Activated gamma-delta T cell treated with Interleukin-2 at 50 U/mL for 16 hours (primary cell): Measurements from ENCODE around the gene ZNF81.
"Not testable (repeated sequence)": the region's sequence is repeated elsewhere in the genome, so short reads cannot be mapped to it uniquely, and the experiment has no call there.

Source experiments
- DNase-seq: peaks from one replicate; pipeline ENCODE4 v3.0.0-alpha.2; 2020

ZNF81 gene

GRCh38 chrX:47846040-47846439 is 9.3 kb downstream of the ZNF81 start:
- DNase-seq: no peak

DNA sequence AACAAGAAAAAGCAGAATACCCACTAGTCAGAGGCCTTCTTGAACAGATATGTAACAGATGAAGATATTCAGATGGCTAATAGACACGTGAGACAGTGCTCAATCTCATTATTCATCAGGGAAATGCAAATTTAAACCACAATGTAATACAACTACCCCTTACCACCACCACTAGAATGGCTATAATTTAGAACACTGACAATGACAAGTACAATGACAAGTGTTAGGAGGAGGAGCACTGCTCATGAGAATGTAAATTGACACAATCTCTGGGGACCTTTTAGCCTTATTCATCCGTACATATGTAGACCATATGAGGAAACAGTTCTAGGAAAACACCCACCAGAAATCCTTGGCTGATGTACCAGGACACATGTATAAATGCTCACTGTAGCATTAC is 13.1 kb downstream of the ZNF81 start:
- DNase-seq: no peak

DNA sequence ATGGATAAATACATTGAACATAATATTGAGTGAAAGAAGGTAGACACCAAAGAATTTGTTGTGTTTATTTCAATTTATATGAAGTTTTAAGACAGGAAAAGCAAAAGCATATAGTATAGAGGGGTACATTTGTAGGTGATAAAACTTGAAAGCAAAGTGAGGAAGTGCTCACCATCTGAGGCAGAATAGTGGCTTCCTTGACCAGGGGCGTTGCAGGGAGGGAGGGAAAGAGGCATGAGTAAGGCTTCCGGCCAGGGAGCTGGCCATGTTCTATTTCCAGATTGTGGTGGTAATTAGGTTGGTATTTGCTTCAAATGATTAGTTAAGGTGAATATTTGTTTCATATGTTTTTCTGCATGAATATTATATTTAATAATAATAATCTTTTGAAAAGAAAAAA is 13.7 kb downstream of the ZNF81 start:
- DNase-seq: not testable (repeated sequence)

GRCh38 chrX:47850901-47851300 is 14.2 kb downstream of the ZNF81 start:
- DNase-seq: no peak

- no peak for DNase-seq
Measured at GRCh38 chrX:47854474-47854873, 17.8 kb downstream of the ZNF81 start.

GRCh38 chrX:47859686-47860085 is 23.0 kb downstream of the ZNF81 start:
- DNase-seq: no peak

DNA sequence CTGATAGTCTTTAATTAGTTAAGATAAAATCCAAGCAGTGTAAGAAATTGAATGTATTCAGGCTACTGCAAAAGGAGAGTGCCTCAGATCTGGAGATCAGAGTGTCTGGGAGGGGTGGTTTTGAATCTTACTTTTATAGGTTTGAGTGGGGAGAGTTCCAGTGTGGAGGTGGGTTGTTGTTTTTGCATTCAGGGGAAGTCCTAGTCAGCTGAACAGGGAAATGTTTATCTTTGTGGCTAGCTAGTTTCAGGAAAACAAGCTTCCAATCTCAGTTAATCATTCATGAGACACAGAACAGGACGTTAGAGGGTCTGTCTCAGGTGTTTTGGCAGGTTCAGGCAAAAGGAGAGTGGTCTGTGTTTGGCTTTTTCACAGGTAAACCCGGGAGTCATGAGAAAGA is 26.0 kb downstream of the ZNF81 start:
- no peak for DNase-seq

DNA sequence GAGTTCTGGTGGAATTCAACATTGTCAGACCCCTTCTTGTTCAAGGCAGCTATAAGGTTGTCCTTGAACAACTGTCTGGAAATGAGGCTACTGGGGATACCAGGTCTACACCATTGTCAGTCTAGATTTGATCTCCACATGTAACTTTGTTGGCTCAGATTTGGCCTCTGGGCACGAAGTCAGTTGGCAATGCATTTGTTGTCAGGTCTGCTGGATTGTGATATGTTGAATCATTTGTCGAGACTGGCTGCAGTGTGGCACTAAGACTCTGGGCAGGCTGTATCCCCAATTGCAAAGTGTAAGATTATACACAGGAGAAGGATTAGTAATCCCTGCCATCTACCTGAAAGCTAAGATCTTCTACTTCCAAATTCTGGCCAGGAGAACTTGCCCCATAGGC is 26.5 kb downstream of the ZNF81 start:
- no peak for DNase-seq

GRCh38 chrX:47864300-47864699 is 27.6 kb downstream of the ZNF81 start:
- DNase-seq: no peak

- DNase-seq: no peak
Measured at GRCh38 chrX:47864785-47865184, 28.1 kb downstream of the ZNF81 start.

- no peak for DNase-seq
Measured at GRCh38 chrX:47873123-47873522, 36.4 kb downstream of the ZNF81 start.

DNA sequence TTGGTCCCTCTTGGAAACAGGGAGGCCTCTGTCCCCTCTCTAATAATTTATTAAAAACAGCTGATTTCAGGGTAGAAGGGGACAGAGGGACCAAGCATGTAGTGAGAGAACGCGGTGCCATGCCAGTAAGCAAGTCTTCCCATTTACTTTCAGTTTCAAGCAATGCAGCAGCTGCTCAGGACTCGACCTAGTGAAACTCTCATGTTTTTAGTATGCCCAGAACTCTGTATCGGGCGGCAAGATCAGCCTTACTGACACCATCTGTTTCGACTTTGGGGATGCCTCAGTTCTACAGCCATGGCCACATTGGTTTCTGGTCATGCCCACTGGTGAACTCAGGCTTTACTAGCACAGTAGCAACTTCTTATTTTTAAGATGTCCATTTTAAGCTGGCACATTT is 40.6 kb downstream of the ZNF81 start:
- DNase-seq: no peak

DNA sequence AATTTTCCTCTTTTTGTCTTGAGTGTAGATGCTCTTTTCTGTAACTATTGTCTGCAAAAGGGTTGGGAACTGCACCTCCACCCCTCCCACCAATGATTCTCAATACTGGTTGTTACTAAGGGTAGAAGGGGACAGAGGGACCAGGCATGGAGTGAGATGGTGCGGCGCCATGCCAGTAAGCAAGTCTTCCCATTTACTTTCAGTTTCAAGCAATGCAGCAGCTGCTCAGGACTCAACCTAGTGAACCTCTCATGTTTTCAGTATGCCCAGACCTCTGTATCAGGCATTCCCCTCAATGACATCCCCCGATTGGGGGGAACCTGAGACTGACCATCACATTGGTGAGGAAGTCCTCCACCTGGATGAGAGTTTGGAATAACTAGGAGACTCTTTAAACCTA is 41.5 kb downstream of the ZNF81 start:
- no peak for DNase-seq

GRCh38 chrX:47879463-47879862 is 42.8 kb downstream of the ZNF81 start:
- DNase-seq: no peak

- DNase-seq: no peak
Measured at GRCh38 chrX:47880927-47881326, 44.2 kb downstream of the ZNF81 start.

DNA sequence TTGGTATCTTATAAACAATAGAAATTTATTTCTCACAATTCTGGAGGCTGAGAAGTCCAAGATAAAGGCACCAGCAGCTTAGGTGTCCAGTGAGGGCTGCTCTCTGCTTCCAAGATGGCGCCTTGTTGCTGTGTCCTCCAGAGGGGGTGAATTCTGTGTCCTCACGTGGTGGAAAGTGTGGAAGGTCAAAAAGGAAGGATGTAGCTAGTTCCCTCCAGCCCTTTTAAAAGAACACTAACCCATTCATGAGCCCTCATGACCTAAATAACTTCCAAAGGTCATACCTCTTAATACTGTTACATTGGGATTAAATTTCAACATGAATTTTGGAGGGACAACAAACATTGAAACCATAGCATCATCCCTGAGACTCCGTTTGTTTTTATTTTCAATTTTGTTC is 48.8 kb downstream of the ZNF81 start:
- no peak for DNase-seq

DNA sequence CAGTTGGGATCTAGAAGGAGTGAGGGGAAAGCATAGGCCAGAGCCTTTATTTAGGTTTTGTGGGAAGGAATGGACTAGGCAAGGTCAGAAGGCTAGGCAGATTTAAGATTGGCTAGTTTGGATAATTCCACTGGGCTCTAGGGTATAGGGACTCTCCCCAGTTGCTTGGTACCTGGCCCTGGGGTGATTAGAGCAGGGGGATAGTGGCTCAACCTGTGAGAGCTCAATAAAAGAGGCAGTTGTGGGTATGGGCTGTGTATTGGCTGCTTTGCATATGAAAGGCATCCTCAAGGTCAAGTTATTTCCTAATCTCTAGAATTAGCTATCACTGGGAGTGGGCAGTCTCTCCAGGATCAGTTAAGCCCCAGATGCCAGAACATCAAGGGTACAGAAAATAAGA is 61.3 kb downstream of the ZNF81 start:
- no peak for DNase-seq

GRCh38 chrX:47900833-47901232 is 64.1 kb downstream of the ZNF81 start:
- no peak for DNase-seq

- DNase-seq: no peak
Measured at GRCh38 chrX:47902161-47902560, 65.5 kb downstream of the ZNF81 start.

DNA sequence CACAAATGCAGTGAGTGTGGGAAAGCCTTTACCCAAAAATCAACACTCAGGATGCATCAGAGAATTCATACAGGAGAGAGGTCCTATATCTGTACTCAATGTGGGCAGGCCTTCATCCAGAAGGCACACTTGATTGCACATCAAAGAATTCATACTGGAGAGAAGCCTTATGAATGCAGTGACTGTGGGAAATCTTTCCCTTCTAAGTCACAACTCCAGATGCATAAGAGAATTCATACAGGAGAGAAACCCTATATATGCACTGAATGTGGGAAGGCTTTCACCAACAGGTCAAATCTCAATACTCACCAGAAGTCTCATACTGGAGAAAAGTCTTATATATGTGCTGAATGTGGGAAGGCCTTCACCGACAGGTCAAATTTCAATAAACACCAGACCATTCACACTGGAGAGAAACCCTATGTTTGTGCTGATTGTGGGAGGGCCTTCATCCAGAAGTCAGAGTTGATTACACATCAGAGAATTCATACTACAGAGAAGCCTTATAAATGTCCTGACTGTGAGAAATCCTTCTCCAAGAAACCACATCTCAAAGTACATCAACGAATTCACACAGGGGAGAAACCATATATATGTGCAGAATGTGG is 79.3 kb downstream of the ZNF81 start:
- DNase-seq: no peak

GRCh38 chrX:47918274-47918673 is 81.6 kb downstream of the ZNF81 start:
- no peak for DNase-seq

- no peak for DNase-seq
Measured at GRCh38 chrX:47927212-47927611, 90.5 kb downstream of the ZNF81 start.

DNA sequence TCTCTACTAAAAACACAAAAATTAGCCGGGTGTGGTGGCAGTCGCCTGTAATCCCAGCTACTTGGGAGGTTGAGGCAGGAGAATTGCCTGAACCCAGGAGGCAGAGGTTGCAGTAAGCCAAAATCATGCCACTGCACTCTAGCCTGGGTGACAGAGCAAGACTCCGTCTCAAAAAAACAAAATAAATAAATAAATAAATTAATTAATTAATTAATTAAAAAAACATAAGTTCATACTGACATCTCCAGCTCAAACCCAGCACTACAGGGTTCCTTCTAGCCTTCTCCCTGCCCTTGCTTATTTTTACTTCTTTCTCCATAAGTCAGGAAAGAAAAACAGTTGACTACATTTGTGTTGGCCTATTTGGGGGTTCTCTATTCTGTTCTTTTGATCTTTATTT is 95.3 kb downstream of the ZNF81 start:
- not testable (repeated sequence) for DNase-seq

GRCh38 chrX:47933946-47934345 is 97.2 kb downstream of the ZNF81 start:
- no peak for DNase-seq

GRCh38 chrX:47936224-47936939 is 99.7 kb downstream of the ZNF81 start:
- DNase-seq: no peak
